Stimulated activated CD8-positive, alpha-beta memory T cell treated with anti-CD3 and anti-CD28 coated beads, Interleukin-12 subunit alpha, Interleukin-12 subunit beta, amount 100 ng/mL, for 24 hours (primary cell): ENCODE data around the gene ZXDC.

Experiments
- DNase-seq: peaks from one replicate; pipeline ENCODE4 v3.0.0-alpha.2; 2020; ENCODE audit errors: extremely low read depth

The ZXDC gene

GRCh38 chr3:126475413-126476114 is at the start of gene ZXDC:
TSS of gene ZXDC (minus strand) at chr3:126475891. CDS start at chr3:126475865, 26 bp downstream.
- peak; percentile 84 for DNase-seq

GRCh38 chr3:126525091-126525852 is 49.6 kb upstream of the ZXDC start:
- DNase-seq: no peak

- DNase-seq: no peak
Observed at GRCh38 chr3:126524429-126524988, 48.8 kb upstream of the ZXDC start.

GRCh38 chr3:126523745-126524428 is 48.2 kb upstream of the ZXDC start, which contains the start of gene CHST13:
TSS of gene CHST13 (plus strand) at chr3:126524155. CDS start at chr3:126524333, 178 bp downstream.
- no peak for DNase-seq

- no peak for DNase-seq
Observed at GRCh38 chr3:126522363-126522788, 46.7 kb upstream of the ZXDC start.

GRCh38 chr3:126521122-126521891 is 45.6 kb upstream of the ZXDC start:
- DNase-seq: no peak

GRCh38 chr3:126519506-126520455 is 44.1 kb upstream of the ZXDC start:
- DNase-seq: no peak

GRCh38 chr3:126518779-126519177 is 43.1 kb upstream of the ZXDC start:
- DNase-seq: no peak

- DNase-seq: no peak
Observed at GRCh38 chr3:126517986-126518778, 42.5 kb upstream of the ZXDC start.

GRCh38 chr3:126517291-126517951 is 41.7 kb upstream of the ZXDC start, which contains the start of gene UROC1:
TSS of gene UROC1 (minus strand) at chr3:126517773. CDS start at chr3:126517719, 54 bp downstream.
- DNase-seq: no peak

- no peak for DNase-seq
Observed at GRCh38 chr3:126516936-126517290, 41.2 kb upstream of the ZXDC start.

GRCh38 chr3:126516152-126516935 is 40.7 kb upstream of the ZXDC start:
- no peak for DNase-seq

GRCh38 chr3:126515066-126515706 is 39.5 kb upstream of the ZXDC start:
- no peak for DNase-seq

GRCh38 chr3:126514161-126514560 is 38.5 kb upstream of the ZXDC start:
- DNase-seq: no peak

- DNase-seq: no peak
Observed at GRCh38 chr3:126512916-126513650, 37.4 kb upstream of the ZXDC start.

- DNase-seq: no peak
Observed at GRCh38 chr3:126512026-126512425, 36.3 kb upstream of the ZXDC start.

GRCh38 chr3:126511291-126511690 is 35.6 kb upstream of the ZXDC start:
- DNase-seq: no peak
